ENCODE measurements around the gene SPINK4. TPM values are rescaled to one million over a fixed set of nuclear protein-coding genes. Genes with fewer than 3 reads are reported as not detected.

The SPINK4 gene
- polyA plus RNA-seq, 1 donor from 2014 or later, result not detected

DNA sequence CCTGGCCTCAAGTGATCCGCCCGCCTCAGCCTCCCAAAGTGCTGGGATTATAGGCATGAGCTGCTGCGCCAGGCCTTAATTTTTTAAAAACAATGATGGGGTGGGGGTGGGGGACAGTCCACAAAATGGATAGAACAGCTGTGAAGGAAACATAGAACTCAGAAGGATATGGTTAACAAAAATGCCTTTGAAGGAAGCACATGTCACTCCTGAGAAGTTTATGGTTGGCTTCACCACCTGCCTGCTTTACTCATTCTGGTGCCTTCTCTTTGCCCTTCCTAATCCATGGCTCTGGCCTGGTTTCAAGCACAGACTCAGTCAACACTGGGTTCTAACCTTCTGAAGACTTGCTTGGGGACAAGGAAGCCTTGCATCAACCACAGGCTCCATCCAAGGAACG, 14.2 kb downstream of the SPINK4 start:
- Histone ChIP-seq H4K20me1 (ENCODE audit: insufficient read depth) (no peaks in the 10 kb centered on the region), H2AFZ (ENCODE audit: low read depth, low read length) (no peak overlapping the region), H3K9ac (ENCODE audit: low read length) (no peak overlapping the region), H3K9me2 (ENCODE audit: insufficient read depth, low read length) (no peaks in the 10 kb centered on the region), H3K9me3 (ENCODE audit: low read length) (no peaks in the 10 kb centered on the region), H3F3A (ENCODE audit: insufficient read depth, low read length, poor library complexity, severe bottlenecking) (no peaks in the 10 kb centered on the region), H3K79me2 (replicated peaks; ENCODE audit: insufficient read depth, low read length) (no peaks in the 10 kb centered on the region), H3K36me3 (ENCODE audit: insufficient read depth, low read length) (peaks cover 1% of the 10 kb centered on the region), H3K4me2 (ENCODE audit: low read length) (no peak overlapping the region), H3K4me3 (ENCODE audit: low read length) (no peak overlapping the region), H3K27ac (ENCODE audit: low read length) (no peak overlapping the region), H3K27me3 (ENCODE audit: insufficient read depth, low read depth, low read length) (no peaks in the 10 kb centered on the region)
- TF ChIP-seq REST (IDR thresholded peaks at IDR 0.05; ENCODE audit: borderline replicate concordance), result no peak
- TF ChIP-seq, protein P1, sequence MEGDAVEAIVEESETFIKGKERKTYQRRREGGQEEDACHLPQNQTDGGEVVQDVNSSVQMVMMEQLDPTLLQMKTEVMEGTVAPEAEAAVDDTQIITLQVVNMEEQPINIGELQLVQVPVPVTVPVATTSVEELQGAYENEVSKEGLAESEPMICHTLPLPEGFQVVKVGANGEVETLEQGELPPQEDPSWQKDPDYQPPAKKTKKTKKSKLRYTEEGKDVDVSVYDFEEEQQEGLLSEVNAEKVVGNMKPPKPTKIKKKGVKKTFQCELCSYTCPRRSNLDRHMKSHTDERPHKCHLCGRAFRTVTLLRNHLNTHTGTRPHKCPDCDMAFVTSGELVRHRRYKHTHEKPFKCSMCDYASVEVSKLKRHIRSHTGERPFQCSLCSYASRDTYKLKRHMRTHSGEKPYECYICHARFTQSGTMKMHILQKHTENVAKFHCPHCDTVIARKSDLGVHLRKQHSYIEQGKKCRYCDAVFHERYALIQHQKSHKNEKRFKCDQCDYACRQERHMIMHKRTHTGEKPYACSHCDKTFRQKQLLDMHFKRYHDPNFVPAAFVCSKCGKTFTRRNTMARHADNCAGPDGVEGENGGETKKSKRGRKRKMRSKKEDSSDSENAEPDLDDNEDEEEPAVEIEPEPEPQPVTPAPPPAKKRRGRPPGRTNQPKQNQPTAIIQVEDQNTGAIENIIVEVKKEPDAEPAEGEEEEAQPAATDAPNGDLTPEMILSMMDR (IDR thresholded peaks at IDR 0.05; ENCODE audit: poor library complexity, severe bottlenecking), result no peak

DNA sequence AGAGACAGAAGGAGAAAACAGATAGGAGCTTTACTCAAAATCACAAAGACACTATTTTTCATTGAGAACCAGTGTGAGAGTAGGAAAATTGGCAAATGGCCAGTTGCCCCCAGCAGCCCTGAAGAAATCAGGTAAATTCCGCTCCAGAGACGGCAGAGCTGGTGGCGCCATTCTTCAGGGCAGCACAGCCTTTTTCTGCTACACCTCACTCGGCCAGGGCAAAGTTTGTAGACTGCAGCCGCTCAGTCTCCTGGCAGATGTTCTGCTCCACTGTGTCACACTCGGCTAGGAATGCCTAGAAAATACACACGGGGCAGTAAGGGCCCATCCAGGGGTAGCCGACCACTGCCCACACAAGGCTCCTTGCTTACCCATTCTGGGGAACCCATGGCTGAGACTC, 15.0 kb downstream of the SPINK4 start:
- H4K20me1 ChIP-seq (ENCODE audit: insufficient read depth), result no peaks in the 10 kb centered on the region
- peaks cover 7% of the 10 kb centered on the region for H3K36me3 ChIP-seq (ENCODE audit: insufficient read depth, low read length)
- no peak for TF ChIP-seq SMC3 (conservative IDR thresholded peaks at IDR 0.05; ENCODE audit: poor library complexity)
- no peak for TF ChIP-seq EP300 (conservative IDR thresholded peaks at IDR 0.05; ENCODE audit: poor library complexity, severe bottlenecking)
- TF ChIP-seq, protein P1 (IDR thresholded peaks at IDR 0.05; ENCODE audit: poor library complexity, severe bottlenecking), result no peak
- TF ChIP-seq MXI1 (conservative IDR thresholded peaks at IDR 0.05; ENCODE audit: poor library complexity, severe bottlenecking), result no peak
- TF ChIP-seq TAF1 (IDR thresholded peaks at IDR 0.05; ENCODE audit: low read depth), result no peak
- TF ChIP-seq POLR2AphosphoS5 (IDR thresholded peaks at IDR 0.05), result no peak
- no peak for TF ChIP-seq REST (IDR thresholded peaks at IDR 0.05; ENCODE audit: borderline replicate concordance)
- TF ChIP-seq RAD21 (conservative IDR thresholded peaks at IDR 0.05), result no peak
- no peak for TF ChIP-seq EZH2 (IDR thresholded peaks at IDR 0.05; ENCODE audit: borderline replicate concordance, insufficient read depth, low read length, poor library complexity, severe bottlenecking)

More for the DNA sequence above, 15.0 kb downstream of the SPINK4 start:
- Histone ChIP-seq H3K4me3 (ENCODE audit: low read length) (no peak overlapping the region), H3F3A (ENCODE audit: insufficient read depth, low read length, poor library complexity, severe bottlenecking) (no peaks in the 10 kb centered on the region), H3K27ac (ENCODE audit: low read length) (no peak overlapping the region), H3K9me3 (ENCODE audit: low read length) (no peaks in the 10 kb centered on the region), H3K9ac (ENCODE audit: low read length) (no peak overlapping the region), H3K4me2 (ENCODE audit: low read length) (no peak overlapping the region), H2AFZ (ENCODE audit: low read depth, low read length) (no peak overlapping the region), H3K79me2 (replicated peaks; ENCODE audit: insufficient read depth, low read length) (no peaks in the 10 kb centered on the region), H3K9me2 (ENCODE audit: insufficient read depth, low read length) (no peaks in the 10 kb centered on the region), H3K27me3 (ENCODE audit: insufficient read depth, low read depth, low read length) (no peaks in the 10 kb centered on the region)

All from neural cell (in vitro differentiated cells).